ENCODE results near the gene LRRC43. TPM values are rescaled to one million over a fixed set of nuclear protein-coding genes. Genes with fewer than 3 reads are reported as not detected.

The LRRC43 gene
- polyA plus RNA-seq, 3 donors from 2014 or later, result 0.52 to 6.2 (median 3.2) TPM

- Mint-ChIP-seq H3K27ac (no peak overlapping the region), H3K4me1 (no peaks in the 10 kb centered on the region), H3K36me3 (peaks cover 5 to 10% (median 6%) of the 10 kb centered on the region in 3 donors), H3K9me3 (no peaks in the 10 kb centered on the region), H3K4me3 (no peak overlapping the region), H3K27me3 (ENCODE audit: low read depth in 3 of 3) (peaks cover 2 to 8% (median 5%) of the 10 kb centered on the region in 3 donors)
- DNase-seq, result no peak
Observed at GRCh38 chr12:122144885-122145284, 38.0 kb upstream of the LRRC43 start.

DNA sequence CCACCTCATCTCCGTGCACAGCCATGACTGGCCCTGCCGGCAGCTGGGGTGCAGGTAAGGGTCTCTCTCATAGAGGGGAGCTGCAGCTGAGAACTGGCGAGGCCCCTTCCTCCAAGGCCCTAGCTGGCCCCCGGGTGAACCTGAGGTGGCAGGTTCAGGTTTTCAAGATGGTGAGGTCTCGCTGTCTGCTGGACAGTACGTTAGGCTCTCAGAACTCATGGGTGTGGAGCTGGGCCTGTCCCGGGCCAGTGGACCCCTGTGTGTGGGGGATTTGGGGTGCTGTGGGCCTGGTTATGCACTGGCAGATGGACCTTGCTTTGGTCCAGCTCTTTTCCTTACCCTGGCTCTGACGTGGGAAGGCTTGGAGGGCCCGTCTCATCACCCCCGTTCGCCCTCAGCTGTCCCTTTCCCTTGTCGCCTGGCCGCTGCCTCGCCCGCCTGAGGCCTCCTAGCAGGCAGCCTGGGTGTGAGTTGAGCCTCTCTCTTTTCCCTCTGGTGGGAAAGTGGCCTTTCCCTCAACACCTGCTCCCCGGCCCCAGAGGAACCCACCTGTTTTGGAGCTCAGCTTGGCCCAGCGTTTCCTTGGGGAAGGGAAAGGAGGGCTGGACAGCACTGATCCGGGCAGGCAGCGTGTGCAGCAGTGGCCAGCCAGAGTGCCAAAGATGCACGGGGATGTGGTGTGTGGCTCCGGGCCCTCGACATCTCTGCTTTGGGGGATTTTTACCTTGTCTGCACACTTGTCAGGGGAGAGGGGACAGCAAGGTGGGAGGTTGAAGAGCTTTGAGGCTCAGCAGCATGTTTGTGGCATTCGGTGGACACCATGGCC, 37.2 kb upstream of the LRRC43 start:
- H3K9me3 Mint-ChIP-seq, result no peaks in the 10 kb centered on the region
- no peaks in the 10 kb centered on the region for H3K4me1 Mint-ChIP-seq
- H3K27me3 Mint-ChIP-seq (ENCODE audit: low read depth in 3 of 3), result peaks cover 5 to 8% (median 8%) of the 10 kb centered on the region in 3 donors
- H3K36me3 Mint-ChIP-seq, result peaks cover 5 to 7% (median 6%) of the 10 kb centered on the region in 3 donors
- DNase-seq, result no peak
- H3K27ac Mint-ChIP-seq, result no peak overlapping the region
- no peak overlapping the region for H3K4me3 Mint-ChIP-seq

DNA sequence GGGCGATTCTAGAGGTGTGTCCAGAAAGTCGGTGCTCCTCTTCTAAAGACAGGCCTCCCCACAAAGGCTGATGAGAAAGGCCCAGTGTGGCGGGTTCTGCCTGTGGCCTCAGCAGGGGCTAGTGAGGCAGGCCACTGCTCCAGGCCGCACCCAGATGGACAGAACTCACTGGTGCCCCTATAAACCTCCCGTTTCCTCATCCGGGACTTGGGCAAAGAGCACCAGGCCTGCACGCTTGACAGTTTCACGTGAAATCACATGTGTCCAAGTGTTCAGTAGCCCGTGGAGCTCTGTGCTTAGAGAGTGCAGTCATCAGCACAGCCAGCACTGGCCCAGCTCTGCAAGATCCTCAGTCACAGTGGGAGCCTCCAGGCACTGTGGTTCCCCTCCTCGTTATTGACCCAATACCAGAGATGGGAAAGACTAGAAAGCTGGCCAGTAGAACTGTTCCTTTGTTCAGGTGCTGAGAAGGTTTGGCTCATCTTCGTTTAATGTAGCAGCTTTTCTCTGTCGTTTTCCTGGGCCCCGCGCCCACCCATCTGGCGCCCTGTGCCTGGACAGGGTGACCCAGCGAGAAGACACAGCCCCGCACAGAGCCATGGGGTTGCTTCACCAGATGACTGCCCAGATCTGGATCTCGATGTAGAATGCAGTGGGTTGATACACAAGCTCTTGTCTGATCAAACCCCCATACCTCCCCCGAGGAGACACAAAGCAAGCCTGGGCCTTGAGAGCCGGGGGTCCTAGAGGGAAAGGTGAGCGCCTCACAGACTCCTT, 35.2 kb upstream of the LRRC43 start:
- Mint-ChIP-seq H3K36me3 (peaks cover 5 to 6% (median 6%) of the 10 kb centered on the region in 3 donors), H3K4me1 (no peaks in the 10 kb centered on the region), H3K4me3 (no peak overlapping the region), H3K9me3 (no peaks in the 10 kb centered on the region), H3K27me3 (ENCODE audit: low read depth in 3 of 3) (peaks cover 5 to 8% (median 6%) of the 10 kb centered on the region in 3 donors), H3K27ac (peak overlapping the region in 2 of 6 donors; percentile 17 to 72)
- DNase-seq, result no peak

DNA sequence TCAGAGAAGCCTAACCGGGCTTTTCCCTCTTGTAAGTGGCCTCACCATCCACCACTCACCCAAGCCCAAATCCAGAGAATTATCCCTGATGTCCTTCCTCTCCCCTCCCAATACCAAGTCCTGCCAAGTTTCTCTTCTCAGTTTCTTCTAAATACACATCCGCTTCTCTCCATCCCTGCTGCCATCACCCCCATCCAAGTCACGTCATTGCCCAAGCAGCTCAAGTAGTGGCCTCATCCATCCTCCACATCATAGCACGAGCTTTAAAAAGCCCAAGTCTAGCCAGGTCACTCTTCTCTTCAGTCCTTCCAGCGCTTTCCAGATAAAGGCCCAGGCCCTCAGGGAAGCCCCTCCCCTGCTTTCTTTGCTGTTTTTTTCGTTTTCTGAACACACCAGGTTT, 34.3 kb upstream of the LRRC43 start:
- Mint-ChIP-seq H3K4me1 (no peaks in the 10 kb centered on the region), H3K9me3 (no peaks in the 10 kb centered on the region), H3K27me3 (ENCODE audit: low read depth in 3 of 3) (peaks cover 5 to 10% (median 6%) of the 10 kb centered on the region in 3 donors), H3K36me3 (peaks cover 4 to 5% (median 5%) of the 10 kb centered on the region in 3 donors), H3K4me3 (no peak overlapping the region), H3K27ac (peak overlapping the region in 1 of 6 donors; percentile 26)
- no peak for DNase-seq

GRCh38 chr12:122150127-122150681, 32.7 kb upstream of the LRRC43 start:
- Mint-ChIP-seq H3K4me1 (no peaks in the 10 kb centered on the region), H3K4me3 (no peak overlapping the region), H3K36me3 (no peaks in the 10 kb centered on the region), H3K27me3 (ENCODE audit: low read depth in 3 of 3) (peaks cover 5 to 10% (median 5%) of the 10 kb centered on the region in 3 donors), H3K27ac (no peak overlapping the region), H3K9me3 (no peaks in the 10 kb centered on the region)
- DNase-seq, result no peak

- H3K27ac Mint-ChIP-seq, result no peak overlapping the region
- peaks cover 7% of the 10 kb centered on the region in 2 donors for H3K4me1 Mint-ChIP-seq
- H3K36me3 Mint-ChIP-seq, result no peaks in the 10 kb centered on the region
- no peaks in the 10 kb centered on the region for H3K9me3 Mint-ChIP-seq
- H3K27me3 Mint-ChIP-seq (ENCODE audit: low read depth in 3 of 3), result peaks cover 0 to 10% (median 7%) of the 10 kb centered on the region in 3 donors
- no peak overlapping the region for H3K4me3 Mint-ChIP-seq
- DNase-seq, result no peak
Observed at GRCh38 chr12:122152754-122153153, 30.2 kb upstream of the LRRC43 start.

DNA sequence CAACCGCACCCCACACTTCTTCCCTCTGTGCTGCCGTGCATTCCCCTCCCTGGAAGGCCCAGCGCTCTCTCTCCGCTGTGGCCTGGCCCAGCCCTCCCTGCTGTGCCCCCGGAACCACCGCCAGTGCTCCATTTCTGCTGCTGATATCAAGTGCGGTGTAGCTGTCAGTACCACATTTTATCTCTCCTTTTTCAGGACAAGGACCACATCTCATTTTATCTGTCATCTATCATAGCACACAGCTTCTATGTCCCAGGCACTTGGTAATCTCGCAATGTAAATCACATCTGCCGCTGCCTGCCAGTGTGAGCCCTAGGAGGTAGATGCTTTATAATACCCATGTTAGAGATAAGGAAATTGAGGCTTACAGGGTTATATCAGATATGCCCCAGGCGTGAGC, 27.2 kb upstream of the LRRC43 start:
- Mint-ChIP-seq H3K4me1 (peaks cover 15 to 19% of the 10 kb centered on the region in 2 donors), H3K27ac (peak overlapping the region in 2 of 6 donors; percentile 32 to 40), H3K4me3 (peak overlapping the region in 1 of 5 donors; percentile 3), H3K27me3 (ENCODE audit: low read depth in 3 of 3) (peaks cover 2 to 5% (median 4%) of the 10 kb centered on the region in 3 donors), H3K36me3 (no peaks in the 10 kb centered on the region), H3K9me3 (no peaks in the 10 kb centered on the region)
- DNase-seq, result no peak

DNA sequence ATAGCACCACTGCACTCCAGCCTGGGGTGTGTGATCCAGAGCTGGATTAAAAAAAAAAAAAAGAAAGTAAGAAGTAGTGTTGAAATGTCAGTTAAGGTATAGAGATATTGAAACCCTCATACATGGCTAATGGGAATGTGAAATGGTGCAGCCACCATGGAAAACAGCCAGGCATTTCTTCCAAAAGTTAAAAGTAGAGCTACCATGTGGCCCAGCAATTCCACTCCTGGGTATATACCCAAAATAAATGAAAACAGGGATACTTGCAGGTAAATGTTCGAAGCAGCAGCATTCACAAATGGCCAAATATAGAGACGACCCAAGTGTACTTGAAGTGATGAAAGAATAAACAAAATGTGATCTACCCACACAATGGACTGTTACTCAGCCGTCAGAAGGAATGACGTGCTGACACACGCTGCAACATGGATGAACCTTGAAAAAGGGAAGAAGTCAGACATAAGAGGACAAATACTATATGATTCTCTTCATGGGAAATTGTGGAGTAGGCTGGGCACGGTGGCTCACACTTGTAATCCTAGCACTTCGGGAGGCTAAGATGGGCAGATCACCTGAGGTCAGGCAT, 24.1 kb upstream of the LRRC43 start:
- Mint-ChIP-seq H3K27ac (peak overlapping the region in 3 of 6 donors; percentile 6 to 81 (median 16)), H3K4me3 (no peak overlapping the region), H3K27me3 (ENCODE audit: low read depth in 3 of 3) (peaks cover 6 to 15% (median 6%) of the 10 kb centered on the region in 3 donors), H3K9me3 (no peaks in the 10 kb centered on the region), H3K36me3 (no peaks in the 10 kb centered on the region), H3K4me1 (peaks cover 39 to 46% of the 10 kb centered on the region in 2 donors)
- no peak for DNase-seq

DNA sequence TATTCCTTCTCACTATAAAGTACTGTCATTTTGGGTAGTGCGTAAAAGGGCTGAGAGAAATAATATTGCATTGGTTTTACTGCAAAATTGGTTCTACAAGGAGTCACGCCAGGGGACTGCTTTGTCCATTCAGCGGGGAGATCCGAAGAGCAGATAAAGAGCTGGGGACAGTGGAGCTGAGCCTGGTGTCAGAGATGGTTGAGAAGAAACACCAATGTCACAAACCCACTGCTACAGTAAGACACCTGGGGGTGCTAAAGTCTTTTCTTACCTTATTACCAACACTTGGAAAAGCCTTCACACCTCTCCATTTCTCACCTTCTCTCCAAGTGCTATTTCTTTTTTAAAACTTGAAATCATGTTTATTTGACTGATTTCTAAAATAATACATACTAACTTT, 23.0 kb upstream of the LRRC43 start:
- Mint-ChIP-seq H3K27me3 (ENCODE audit: low read depth in 3 of 3) (peaks cover 6 to 15% (median 6%) of the 10 kb centered on the region in 3 donors), H3K4me3 (peak overlapping the region in 2 of 5 donors; percentile 3 to 20), H3K9me3 (no peaks in the 10 kb centered on the region), H3K4me1 (peaks cover 48 to 49% of the 10 kb centered on the region in 2 donors), H3K36me3 (no peaks in the 10 kb centered on the region), H3K27ac (peak overlapping the region; percentile 16 to 82 (median 58))
- DNase-seq, result no peak

DNA sequence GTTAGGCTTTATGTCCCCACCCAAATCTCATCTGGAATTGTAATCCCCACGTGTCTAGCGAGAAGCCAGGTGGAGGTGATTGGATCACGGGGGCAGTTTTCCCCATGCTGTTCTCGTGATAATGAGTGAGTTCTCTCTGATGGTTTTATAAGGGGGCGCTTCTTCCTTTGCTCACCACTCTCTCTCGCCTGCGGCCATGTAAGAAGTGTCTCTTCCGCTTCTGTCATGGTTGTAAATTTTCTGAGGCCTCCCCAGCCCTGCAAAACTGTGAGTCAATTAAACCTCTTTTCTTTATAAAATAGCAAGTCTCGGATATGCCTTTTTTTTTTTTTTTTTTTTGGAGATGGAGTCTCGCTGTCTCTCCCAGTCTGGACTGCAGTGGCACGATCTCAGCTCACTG, 22.2 kb upstream of the LRRC43 start:
- peak overlapping the region; percentile 53 to 76 (median 64) for H3K4me3 Mint-ChIP-seq
- peak; percentile 42 to 54 (median 53) for DNase-seq
- peak overlapping the region; percentile 69 to 93 (median 84) for H3K27ac Mint-ChIP-seq
- peaks cover 6 to 16% (median 6%) of the 10 kb centered on the region in 3 donors for H3K27me3 Mint-ChIP-seq (ENCODE audit: low read depth in 3 of 3)
- no peaks in the 10 kb centered on the region for H3K36me3 Mint-ChIP-seq
- peaks cover 48 to 51% of the 10 kb centered on the region in 2 donors for H3K4me1 Mint-ChIP-seq
- H3K9me3 Mint-ChIP-seq, result no peaks in the 10 kb centered on the region

DNA sequence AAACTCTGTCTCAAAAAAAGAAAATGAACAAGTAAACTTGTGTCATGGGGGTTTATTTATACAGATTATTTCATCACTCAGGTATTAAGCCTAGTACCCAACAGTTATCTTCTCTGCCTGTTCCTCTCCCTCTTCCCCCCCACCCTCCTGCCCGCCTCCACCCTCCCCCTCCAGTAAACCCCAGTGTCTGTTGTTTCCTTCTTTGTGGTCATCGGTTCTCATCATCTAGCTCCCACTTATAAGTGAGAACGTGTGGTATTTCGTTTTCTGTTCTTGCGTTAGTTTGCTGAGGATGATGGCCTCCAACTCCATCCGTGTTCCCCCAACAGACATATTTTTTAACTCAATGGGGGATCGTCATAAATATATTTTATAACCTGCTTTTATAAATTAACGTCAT, 21.2 kb upstream of the LRRC43 start:
- Mint-ChIP-seq H3K27ac (peak overlapping the region; percentile 87 to 98 (median 96)), H3K9me3 (no peaks in the 10 kb centered on the region), H3K4me3 (peak overlapping the region; percentile 79 to 90 (median 83)), H3K36me3 (no peaks in the 10 kb centered on the region), H3K4me1 (peaks cover 43 to 46% of the 10 kb centered on the region in 2 donors), H3K27me3 (ENCODE audit: low read depth in 3 of 3) (peaks cover 4 to 16% (median 6%) of the 10 kb centered on the region in 3 donors)
- DNase-seq, result peak; percentile 73 to 80 (median 78)

- DNase-seq, result peak; percentile 24 to 57 (median 49)
- Mint-ChIP-seq H3K36me3 (no peaks in the 10 kb centered on the region), H3K4me1 (peaks cover 46 to 53% of the 10 kb centered on the region in 2 donors), H3K9me3 (no peaks in the 10 kb centered on the region), H3K4me3 (peak overlapping the region; percentile 79 to 90 (median 83)), H3K27me3 (ENCODE audit: low read depth in 3 of 3) (peaks cover 4 to 16% (median 6%) of the 10 kb centered on the region in 3 donors), H3K27ac (peak overlapping the region; percentile 87 to 98 (median 96))
Observed at GRCh38 chr12:122162976-122163375, 19.9 kb upstream of the LRRC43 start.

All from immature natural killer cell (primary cell).